Measurements from ENCODE around the gene CNIH3. TPM values are rescaled to one million over a fixed set of nuclear protein-coding genes. Genes with fewer than 3 reads are reported as not detected.

The CNIH3 gene
- total and polyA plus RNA-seq, 2 donors (not counting 3 experiments of a cell fraction or from before 2014, with no cell fraction given) = 1.3 to 2.5 TPM

DNA sequence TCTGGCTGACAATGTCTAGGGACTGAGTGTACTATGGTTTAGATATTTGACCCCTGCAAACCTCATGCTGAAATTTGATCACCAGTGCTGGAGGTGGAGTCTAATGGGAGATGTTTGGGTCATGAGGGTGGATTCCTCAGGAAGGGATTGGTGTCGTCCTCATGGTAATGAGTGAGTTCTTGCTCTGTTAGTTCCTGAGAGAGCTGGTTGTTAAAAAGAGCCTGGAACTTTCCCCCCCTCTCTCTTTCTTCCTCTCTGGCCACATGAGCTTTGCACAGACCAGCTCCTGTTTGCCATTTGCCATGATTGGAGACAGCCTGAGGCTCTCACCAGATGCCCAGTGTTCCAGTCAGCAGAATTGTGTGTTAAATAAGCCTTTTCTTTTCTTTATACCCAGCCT, 36.6 kb upstream of the CNIH3 start:
- H4K20me1 ChIP-seq (replicated peaks; ENCODE audit: control insufficient read depth, extremely low read depth, insufficient read depth, low read length) = no peaks in the 10 kb centered on the region
- no peak overlapping the region for H2AFZ ChIP-seq (ENCODE audit: low read depth, low read length)
- H3K4me3 ChIP-seq (replicated peaks in 1 of 3; ENCODE audit: insufficient read depth in 1 of 3, low read depth in 1 of 3, low read length in 3 of 3) = no peak overlapping the region
- H3K4me2 ChIP-seq (ENCODE audit: insufficient read depth, low read length) = no peak overlapping the region
- no peaks in the 10 kb centered on the region for H3K79me2 ChIP-seq (ENCODE audit: control insufficient read depth, insufficient read depth, low read length)
- intact Hi-C loops (cut with micrococcal nuclease) = loop anchor here (5.0 kb wide), 1 partner anchor 67 kb away; no protein-coding TSS in a partner anchor
- FAIRE-seq (no peak), DNase-seq (ENCODE audit: low read depth, low spot score) (no peak)
- H3K9ac ChIP-seq (replicated peaks; ENCODE audit: extremely low read depth, insufficient read depth, low read length) = no peak overlapping the region
- no peaks in the 10 kb centered on the region for H3K9me1 ChIP-seq (replicated peaks; ENCODE audit: control insufficient read depth, extremely low read depth, insufficient read depth, low read length)
- H3K9me3 ChIP-seq (replicated peaks; ENCODE audit: control insufficient read depth, insufficient read depth, low read length) = no peaks in the 10 kb centered on the region
- no peaks in the 10 kb centered on the region for H3K4me1 ChIP-seq (ENCODE audit: control insufficient read depth, extremely low read depth, insufficient read depth, low read length)
- ChIA-PET POLR2A (no interaction called here), CTCF (no interaction called here)
- BruUV-seq (replicated peaks) = no TSS peak
- no peaks in the 10 kb centered on the region for H3K36me3 ChIP-seq (ENCODE audit: control insufficient read depth in 2 of 2, extremely low read depth in 1 of 2, insufficient read depth in 2 of 2, low read length in 2 of 2)
- H3K27ac ChIP-seq (ENCODE audit: insufficient read depth, low read depth, low read length) = no peak overlapping the region
- no peaks in the 10 kb centered on the region for H3K27me3 ChIP-seq (ENCODE audit: control insufficient read depth in 2 of 2, insufficient read depth in 2 of 2, low read length in 2 of 2)
- TF ChIP-seq, protein P1, sequence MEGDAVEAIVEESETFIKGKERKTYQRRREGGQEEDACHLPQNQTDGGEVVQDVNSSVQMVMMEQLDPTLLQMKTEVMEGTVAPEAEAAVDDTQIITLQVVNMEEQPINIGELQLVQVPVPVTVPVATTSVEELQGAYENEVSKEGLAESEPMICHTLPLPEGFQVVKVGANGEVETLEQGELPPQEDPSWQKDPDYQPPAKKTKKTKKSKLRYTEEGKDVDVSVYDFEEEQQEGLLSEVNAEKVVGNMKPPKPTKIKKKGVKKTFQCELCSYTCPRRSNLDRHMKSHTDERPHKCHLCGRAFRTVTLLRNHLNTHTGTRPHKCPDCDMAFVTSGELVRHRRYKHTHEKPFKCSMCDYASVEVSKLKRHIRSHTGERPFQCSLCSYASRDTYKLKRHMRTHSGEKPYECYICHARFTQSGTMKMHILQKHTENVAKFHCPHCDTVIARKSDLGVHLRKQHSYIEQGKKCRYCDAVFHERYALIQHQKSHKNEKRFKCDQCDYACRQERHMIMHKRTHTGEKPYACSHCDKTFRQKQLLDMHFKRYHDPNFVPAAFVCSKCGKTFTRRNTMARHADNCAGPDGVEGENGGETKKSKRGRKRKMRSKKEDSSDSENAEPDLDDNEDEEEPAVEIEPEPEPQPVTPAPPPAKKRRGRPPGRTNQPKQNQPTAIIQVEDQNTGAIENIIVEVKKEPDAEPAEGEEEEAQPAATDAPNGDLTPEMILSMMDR (IDR thresholded peaks at IDR 0.05; ENCODE audit: extremely low read depth in 1 of 2, insufficient read depth in 1 of 2, low read depth in 1 of 2, low read length in 2 of 2) = no peak
- TF ChIP-seq GATA2 (IDR thresholded peaks at IDR 0.05; ENCODE audit: insufficient read depth, insufficient read length, low read depth, low read length) = no peak
- dilution Hi-C loops (cut with MboI; ENCODE audit: extremely low pct_ligation_motif_present, low sequenced_read_pairs) = no loop called here

DNA sequence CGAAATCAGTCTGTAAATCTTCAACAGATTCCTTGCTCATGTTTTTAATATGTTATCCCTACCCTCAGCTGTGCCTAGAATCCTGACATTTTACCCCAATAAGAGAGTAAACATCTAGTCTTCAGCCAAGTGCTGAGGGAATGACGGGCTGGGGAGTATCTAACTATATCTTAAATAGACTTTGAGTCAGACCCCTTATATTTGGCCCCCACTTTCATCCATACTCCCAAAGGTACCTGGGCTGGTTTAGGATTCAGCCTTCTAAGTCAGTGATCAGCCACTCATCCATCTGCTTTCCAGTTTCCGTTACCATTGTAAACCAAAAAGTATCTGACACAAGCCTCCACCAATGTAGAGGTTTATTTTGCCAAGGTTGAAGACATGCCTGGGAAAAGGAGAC, 36.1 kb upstream of the CNIH3 start:
- FAIRE-seq = no peak
- POLR2A ChIA-PET = no interaction called here
- Histone ChIP-seq H3K9me1 (replicated peaks; ENCODE audit: control insufficient read depth, extremely low read depth, insufficient read depth, low read length) (no peaks in the 10 kb centered on the region), H3K79me2 (ENCODE audit: control insufficient read depth, insufficient read depth, low read length) (no peaks in the 10 kb centered on the region), H3K27ac (ENCODE audit: insufficient read depth, low read depth, low read length) (no peak overlapping the region), H3K36me3 (ENCODE audit: control insufficient read depth in 2 of 2, extremely low read depth in 1 of 2, insufficient read depth in 2 of 2, low read length in 2 of 2) (no peaks in the 10 kb centered on the region), H3K4me3 (replicated peaks in 1 of 3; ENCODE audit: insufficient read depth in 1 of 3, low read depth in 1 of 3, low read length in 3 of 3) (no peak overlapping the region), H3K27me3 (ENCODE audit: control insufficient read depth in 2 of 2, insufficient read depth in 2 of 2, low read length in 2 of 2) (no peaks in the 10 kb centered on the region), H3K9me3 (replicated peaks; ENCODE audit: control insufficient read depth, insufficient read depth, low read length) (no peaks in the 10 kb centered on the region), H2AFZ (ENCODE audit: low read depth, low read length) (no peak overlapping the region), H3K4me2 (ENCODE audit: insufficient read depth, low read length) (no peak overlapping the region), H3K4me1 (ENCODE audit: control insufficient read depth, extremely low read depth, insufficient read depth, low read length) (no peaks in the 10 kb centered on the region), H4K20me1 (replicated peaks; ENCODE audit: control insufficient read depth, extremely low read depth, insufficient read depth, low read length) (no peaks in the 10 kb centered on the region), H3K9ac (replicated peaks; ENCODE audit: extremely low read depth, insufficient read depth, low read length) (no peak overlapping the region)
- intact Hi-C loops (cut with micrococcal nuclease) (no loop called here), dilution Hi-C loops (cut with MboI; ENCODE audit: extremely low pct_ligation_motif_present, low sequenced_read_pairs) (no loop called here)
- TF ChIP-seq, protein P2, sequence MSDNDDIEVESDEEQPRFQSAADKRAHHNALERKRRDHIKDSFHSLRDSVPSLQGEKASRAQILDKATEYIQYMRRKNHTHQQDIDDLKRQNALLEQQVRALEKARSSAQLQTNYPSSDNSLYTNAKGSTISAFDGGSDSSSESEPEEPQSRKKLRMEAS (IDR thresholded peaks at IDR 0.05; ENCODE audit: insufficient read depth, insufficient read length) = no peak
- no peak for TF ChIP-seq JUN (IDR thresholded peaks at IDR 0.05; ENCODE audit: borderline replicate concordance, insufficient read depth, insufficient read length, low read depth)
- no TSS peak for BruUV-seq (replicated peaks)
- DNase-seq (ENCODE audit: low read depth, low spot score) = no peak
- CTCF ChIA-PET = no interaction called here

Data from endothelial cell of umbilical vein (primary cell).